Activated CD4-positive, alpha-beta T cell treated with anti-CD3 and anti-CD28 coated beads, Interleukin-2, amount 10 ng/mL, durations not matched to agents 24 days and 14 days (primary cell): ENCODE measurements around the gene TTC38. TPM values are rescaled to one million over a fixed set of nuclear protein-coding genes. Genes with fewer than 3 reads are reported as not detected.
A peak's percentile ranks its signal among the peaks of the same experiment; 100 is the strongest.

ENCODE experiments used
- DNase-seq: peaks from one replicate; pipeline ENCODE4 v3.0.0; 2022
- H3K27ac Mint-ChIP-seq: one replicate; pipeline ENCODE4 v1.8.0; 2022; ENCODE audit warnings: mild to moderate bottlenecking, mixed read lengths
- H3K27me3 Mint-ChIP-seq: one replicate; pipeline ENCODE4 v1.8.0; 2022; ENCODE audit warnings: mixed read lengths
- H3K36me3 Mint-ChIP-seq: one replicate; pipeline ENCODE4 v1.8.0; 2022; ENCODE audit warnings: low read depth, mild to moderate bottlenecking, mixed read lengths
- H3K4me1 Mint-ChIP-seq: one replicate; pipeline ENCODE4 v1.8.0; 2021; ENCODE audit warnings: mixed read lengths
- H3K4me3 Mint-ChIP-seq: one replicate; pipeline ENCODE4 v1.8.0; 2022; ENCODE audit warnings: mild to moderate bottlenecking, moderate library complexity, mixed read lengths
- H3K9me3 Mint-ChIP-seq: one replicate; pipeline ENCODE4 v1.8.0; 2021; ENCODE audit warnings: mixed read lengths
- intact Hi-C: fragments of 100-400 bp; cut with micrococcal nuclease; formaldehyde crosslinking; loops from one replicate; pipeline ENCODE4 v1.15.1; 2023
- total RNA-seq: library from RNA; stranded (reverse); gene quantifications from 2 replicates; pipeline ENCODE4 v1.2.3, GENCODE V29; 2022

The TTC38 gene
- total RNA-seq, 1 donor from 2014 or later = 20.3 TPM

DNA sequence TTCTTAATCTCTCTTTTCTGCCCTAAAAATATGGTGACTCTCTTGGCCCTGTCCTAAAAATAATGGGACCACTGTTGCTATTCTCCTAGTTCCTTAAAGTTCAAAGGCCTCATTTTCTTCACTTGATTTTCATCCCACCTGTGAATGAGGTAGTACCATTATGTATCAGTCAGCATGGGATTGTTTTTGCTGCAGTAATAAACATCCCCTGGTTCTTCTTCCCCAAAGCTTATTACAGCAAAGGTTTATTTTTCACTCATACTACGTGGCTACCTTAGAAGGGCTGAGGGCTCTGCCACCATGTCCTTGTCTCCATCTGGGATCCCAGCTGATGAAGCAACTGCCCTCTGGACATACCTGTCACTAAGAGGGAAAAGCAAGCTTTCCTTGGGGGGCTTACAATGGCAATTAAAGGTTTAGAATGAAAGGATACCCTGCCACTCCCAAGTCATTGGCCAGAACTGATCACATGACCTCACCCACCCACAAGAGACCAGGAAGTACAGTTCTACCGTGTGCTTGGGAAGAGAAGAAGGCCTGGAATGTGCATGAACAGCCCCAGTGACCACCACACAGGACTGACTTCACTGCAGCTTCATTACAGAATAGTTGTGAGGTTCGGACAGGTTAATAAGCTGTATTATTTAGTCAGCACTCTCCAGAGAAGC lies 7.8 kb downstream of the TTC38 start:
- Mint-ChIP-seq H3K27me3 (no peaks in the 10 kb centered on the region), H3K27ac (no peak overlapping the region), H3K36me3 (peaks cover 36% of the 10 kb centered on the region), H3K4me1 (no peaks in the 10 kb centered on the region), H3K9me3 (peaks cover 4% of the 10 kb centered on the region), H3K4me3 (no peak overlapping the region)
- intact Hi-C loops = no loop called here
- no peak for DNase-seq

DNA sequence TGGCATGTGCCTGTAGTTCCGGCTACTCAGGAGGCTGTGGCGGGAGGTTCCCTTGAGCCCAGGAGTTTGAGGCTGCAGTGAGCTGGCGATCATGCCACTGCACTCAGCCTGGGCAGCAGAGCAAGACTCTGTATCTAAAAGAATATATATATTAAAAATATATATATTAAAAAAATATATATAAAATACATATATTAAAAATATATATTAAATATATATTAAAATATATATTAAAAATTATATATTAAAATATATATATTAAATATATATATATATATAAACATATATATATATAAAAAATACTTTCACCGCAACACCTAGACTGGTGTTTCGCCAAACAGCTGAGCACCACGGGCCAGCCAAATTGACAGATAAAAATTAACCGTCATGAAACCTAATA lies 8.8 kb downstream of the TTC38 start:
- no peaks in the 10 kb centered on the region for H3K4me1 Mint-ChIP-seq
- no peak overlapping the region for H3K4me3 Mint-ChIP-seq
- H3K36me3 Mint-ChIP-seq = peaks cover 38% of the 10 kb centered on the region

DNA sequence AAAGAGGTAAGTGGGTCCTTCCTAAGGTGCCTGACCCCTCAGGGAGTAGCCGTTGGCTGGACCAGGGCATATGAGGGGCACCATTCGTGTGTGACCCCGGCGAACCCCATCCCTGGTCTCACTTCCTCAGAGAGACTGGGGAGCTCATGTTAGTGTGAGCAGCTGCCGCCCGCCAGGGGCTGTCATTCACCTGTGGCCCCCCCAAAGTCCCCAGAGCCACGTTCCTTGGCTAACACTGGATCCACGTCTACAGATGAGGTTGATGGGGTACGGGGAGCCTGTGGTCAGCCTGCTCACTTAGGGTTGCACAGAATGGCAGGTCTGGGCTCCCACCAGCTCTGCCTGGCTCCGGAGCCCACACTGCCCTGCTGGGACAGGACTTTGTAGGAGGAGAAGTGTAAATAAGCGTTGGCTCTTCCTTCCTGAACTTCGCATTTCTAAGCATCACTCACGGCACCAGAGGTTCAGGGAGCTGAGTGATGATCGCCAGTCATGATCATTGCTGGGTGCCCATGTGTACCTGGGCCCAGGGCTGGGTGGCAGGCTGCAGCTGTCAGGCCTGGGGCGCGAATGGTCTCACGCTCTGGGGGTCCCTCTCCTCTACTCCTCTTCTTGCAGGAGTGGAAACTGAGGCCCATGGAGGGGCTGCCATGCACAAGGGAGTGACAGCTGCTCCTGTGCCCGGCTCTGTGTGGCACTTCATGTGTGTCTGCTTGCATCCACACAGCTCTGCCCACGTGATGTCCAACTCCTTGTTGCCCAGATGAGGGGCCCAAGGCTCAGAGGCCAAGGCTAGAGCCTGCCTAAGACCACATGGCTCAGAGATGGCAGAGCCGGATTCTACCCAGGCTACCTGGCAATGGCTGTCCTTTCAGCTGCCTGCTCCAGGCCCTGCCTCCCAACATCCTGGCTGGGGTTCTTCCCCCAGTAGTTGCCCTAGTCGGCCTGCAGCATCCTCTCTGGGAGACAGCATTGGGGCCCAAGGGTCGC lies 11.1 kb downstream of the TTC38 start:
- H3K9me3 Mint-ChIP-seq = peaks cover 4% of the 10 kb centered on the region
- no peak for DNase-seq
- no peaks in the 10 kb centered on the region for H3K4me1 Mint-ChIP-seq
- H3K27ac Mint-ChIP-seq = no peak overlapping the region
- no peaks in the 10 kb centered on the region for H3K27me3 Mint-ChIP-seq
- no peak overlapping the region for H3K4me3 Mint-ChIP-seq
- intact Hi-C loops = no loop called here
- H3K36me3 Mint-ChIP-seq = peaks cover 35% of the 10 kb centered on the region

More for the DNA sequence above, 8.8 kb downstream of the TTC38 start:
- Mint-ChIP-seq H3K9me3 (peaks cover 4% of the 10 kb centered on the region), H3K27ac (no peak overlapping the region), H3K27me3 (no peaks in the 10 kb centered on the region)
- no peak for DNase-seq
- intact Hi-C loops = no loop called here

DNA sequence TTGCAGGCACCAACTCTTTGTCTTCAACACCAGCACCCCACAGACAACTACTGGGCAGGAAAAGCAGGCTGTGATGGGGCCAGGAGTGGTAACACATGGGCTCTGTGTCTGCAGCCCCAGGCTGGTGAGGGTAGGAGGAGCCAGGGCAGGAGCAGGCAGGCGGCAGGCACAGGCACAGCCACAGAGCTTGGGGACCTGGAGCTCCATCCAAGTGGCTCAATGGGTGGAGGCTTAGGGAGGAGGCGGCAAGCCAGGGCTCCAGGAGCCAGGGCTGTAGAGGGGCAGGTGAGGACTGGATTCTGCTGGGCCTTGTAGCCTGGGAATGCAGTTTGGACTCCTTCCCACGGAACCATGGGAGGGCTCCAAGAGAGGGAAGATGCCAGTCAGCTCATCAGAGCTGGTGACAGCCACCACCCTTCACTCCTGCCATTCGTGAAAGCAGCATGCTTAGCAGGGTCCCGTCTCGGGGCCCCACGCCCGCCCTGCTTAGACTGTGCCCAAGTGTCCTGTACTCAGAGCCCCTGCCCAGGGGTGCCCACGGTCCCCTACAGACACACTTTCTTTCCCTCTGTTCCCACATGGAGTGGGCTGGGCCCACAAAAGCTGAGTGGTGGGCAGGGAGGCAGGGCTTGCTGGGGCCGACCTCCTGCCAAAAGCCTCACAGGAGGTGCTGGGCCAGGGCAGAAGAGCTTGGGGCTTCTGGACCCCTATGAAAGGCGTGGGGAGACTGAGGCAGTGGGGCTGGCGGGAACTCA lies 12.4 kb downstream of the TTC38 start:
- Mint-ChIP-seq H3K36me3 (peaks cover 32% of the 10 kb centered on the region), H3K27ac (no peak overlapping the region), H3K27me3 (no peaks in the 10 kb centered on the region), H3K4me3 (no peak overlapping the region), H3K9me3 (peaks cover 4% of the 10 kb centered on the region), H3K4me1 (no peaks in the 10 kb centered on the region)
- no peak for DNase-seq
- intact Hi-C loops = no loop called here

DNA sequence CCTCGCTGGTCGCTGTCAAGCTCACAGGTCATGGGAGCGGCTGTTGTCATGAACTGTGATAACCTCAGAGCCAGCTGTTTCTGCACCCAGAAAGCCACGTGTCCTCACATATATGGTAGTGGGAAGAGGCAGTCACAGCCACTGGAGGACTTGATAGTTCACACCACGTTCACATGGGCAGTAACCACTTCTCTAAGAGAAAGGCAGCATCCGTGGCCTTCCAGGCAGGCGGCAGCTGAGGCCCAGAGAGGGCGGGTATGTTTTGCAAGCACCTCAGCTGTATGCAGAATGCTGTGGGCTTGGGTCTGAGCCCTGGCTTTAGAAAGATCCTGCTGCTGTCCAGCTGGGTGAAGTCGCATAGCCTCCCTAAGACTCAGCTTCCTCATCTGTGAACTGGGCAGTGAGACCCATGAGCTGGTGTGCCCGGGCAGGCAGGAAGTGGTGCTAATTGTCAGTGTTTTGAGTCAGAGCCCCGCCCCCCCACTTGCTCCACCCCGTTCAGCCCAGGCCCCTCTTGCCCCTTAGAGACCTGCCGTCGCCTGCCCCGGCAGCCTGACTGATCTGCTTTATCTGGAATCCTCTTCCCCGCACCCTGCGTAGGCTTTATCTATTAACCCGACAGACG lies 13.3 kb downstream of the TTC38 start:
- H3K36me3 Mint-ChIP-seq = peaks cover 29% of the 10 kb centered on the region
- H3K4me1 Mint-ChIP-seq = no peaks in the 10 kb centered on the region
- H3K4me3 Mint-ChIP-seq = no peak overlapping the region
- no peak overlapping the region for H3K27ac Mint-ChIP-seq
- no peaks in the 10 kb centered on the region for H3K9me3 Mint-ChIP-seq
- DNase-seq = no peak
- H3K27me3 Mint-ChIP-seq = no peaks in the 10 kb centered on the region
- intact Hi-C loops = no loop called here

DNA sequence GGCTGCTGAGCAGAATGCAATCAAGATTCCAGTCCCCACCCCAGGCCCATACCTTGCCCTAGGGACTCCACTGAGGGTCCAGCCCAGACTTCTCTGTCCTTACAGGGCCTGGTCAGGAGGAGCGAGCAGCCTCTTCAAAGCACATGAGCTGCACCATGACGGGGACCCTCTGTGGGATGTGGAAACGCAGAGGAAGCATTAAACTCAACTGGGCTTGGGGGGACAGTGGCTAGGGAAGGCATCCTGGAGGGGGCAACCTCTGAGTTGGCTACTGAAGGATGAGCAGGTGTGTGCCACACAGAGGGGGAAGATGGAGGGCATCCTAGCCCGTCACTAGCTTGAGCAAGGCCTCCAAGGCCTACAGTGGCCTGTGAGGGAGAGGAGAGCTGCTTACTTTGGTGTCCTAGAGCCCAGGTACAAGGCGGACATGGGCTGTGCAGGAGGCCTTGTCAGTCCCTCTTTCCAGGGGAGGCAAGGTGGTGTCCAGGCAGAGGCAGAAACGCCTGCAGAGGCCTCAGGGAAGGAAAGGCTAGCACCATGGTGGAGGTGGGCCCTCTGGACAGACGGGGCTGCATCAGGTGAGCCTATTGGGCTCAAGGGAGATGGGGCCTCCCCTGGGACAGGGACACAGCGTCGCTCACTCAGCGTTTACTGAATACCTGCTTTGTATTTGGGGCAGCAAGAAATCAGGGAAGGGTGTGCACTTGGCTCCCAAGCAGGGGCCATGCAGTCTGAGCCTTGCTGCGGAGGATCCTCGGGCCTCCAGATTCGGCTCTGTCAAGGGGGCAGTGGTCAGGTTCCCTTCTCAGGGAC lies 14.3 kb downstream of the TTC38 start:
- H3K4me1 Mint-ChIP-seq = no peaks in the 10 kb centered on the region
- intact Hi-C loops = no loop called here
- peaks cover 28% of the 10 kb centered on the region for H3K36me3 Mint-ChIP-seq
- H3K4me3 Mint-ChIP-seq = no peak overlapping the region
- DNase-seq = no peak
- no peak overlapping the region for H3K27ac Mint-ChIP-seq
- no peaks in the 10 kb centered on the region for H3K9me3 Mint-ChIP-seq
- no peaks in the 10 kb centered on the region for H3K27me3 Mint-ChIP-seq

DNA sequence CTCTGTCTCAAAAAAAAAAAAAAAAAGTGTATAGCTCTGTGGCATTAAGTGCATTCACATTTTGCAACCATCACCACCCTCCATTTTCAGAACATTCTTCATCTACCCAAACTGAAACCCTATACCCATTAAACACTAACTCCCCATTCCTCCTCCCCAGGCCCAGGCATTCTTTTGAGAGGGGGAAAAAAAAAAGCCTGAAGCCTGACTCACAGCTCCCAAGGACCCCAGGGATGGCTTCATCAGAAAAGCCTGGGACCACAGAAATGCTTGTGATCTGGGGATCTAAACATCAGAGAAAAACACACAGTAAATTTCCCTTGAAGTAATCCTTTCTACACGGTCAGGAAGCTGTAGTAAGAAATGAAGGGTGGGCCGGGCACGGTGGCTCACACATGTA lies 18.2 kb downstream of the TTC38 start:
- Mint-ChIP-seq H3K36me3 (peaks cover 34% of the 10 kb centered on the region), H3K27ac (no peak overlapping the region), H3K27me3 (no peaks in the 10 kb centered on the region), H3K9me3 (no peaks in the 10 kb centered on the region), H3K4me3 (no peak overlapping the region), H3K4me1 (peaks cover 10% of the 10 kb centered on the region)
- intact Hi-C loops = no loop called here
- no peak for DNase-seq

DNA sequence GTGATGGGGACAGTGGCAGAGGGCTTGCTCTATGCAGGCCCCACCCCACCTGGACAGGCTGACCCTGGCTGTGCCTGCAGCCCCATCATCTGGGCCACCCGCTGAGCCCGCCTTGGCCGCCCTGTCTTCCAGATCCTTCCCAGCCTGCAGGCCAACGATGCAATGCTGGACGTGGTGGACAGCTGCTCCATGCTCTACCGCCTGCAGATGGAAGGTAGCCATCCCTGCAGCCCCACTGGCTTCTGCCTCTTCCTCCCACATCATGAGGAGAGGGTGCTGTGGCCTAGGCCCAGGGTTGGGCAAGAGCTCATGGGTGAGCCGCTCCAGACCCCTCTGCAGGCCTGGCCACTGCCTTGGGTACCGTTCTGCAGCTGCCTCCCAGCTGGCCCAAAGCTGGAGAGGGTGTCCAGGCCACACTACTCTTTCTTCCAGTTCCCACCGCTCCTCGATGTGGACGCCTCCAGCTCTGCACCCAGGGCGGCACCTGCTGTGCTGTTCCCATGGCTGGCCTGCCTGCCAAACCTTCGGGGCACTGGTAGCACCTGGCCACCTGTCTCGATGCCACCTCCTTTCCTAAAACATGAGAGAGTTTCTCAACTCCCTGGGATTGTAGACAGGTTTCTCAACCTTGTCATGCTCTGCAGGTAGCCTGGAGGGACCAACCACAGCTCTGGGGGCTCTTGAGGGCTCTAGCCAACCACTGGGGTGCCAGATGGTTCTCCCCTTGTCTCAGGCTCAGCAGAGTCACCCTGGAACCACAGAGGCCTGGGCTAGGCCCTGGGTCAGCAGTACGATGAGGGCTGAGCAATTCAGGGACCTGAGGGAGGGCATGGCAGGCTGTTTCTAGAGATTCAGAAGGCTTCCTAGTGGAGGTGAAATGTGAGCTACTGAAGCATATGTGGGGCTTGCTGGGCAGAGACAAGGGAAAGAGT lies 19.4 kb downstream of the TTC38 start:
- no peaks in the 10 kb centered on the region for H3K9me3 Mint-ChIP-seq
- no peak for DNase-seq
- H3K4me1 Mint-ChIP-seq = peaks cover 10% of the 10 kb centered on the region
- peak overlapping the region; percentile 56 for H3K4me3 Mint-ChIP-seq
- intact Hi-C loops = no loop called here
- H3K27me3 Mint-ChIP-seq = no peaks in the 10 kb centered on the region
- peaks cover 37% of the 10 kb centered on the region for H3K36me3 Mint-ChIP-seq
- peak overlapping the region; percentile 51 for H3K27ac Mint-ChIP-seq

DNA sequence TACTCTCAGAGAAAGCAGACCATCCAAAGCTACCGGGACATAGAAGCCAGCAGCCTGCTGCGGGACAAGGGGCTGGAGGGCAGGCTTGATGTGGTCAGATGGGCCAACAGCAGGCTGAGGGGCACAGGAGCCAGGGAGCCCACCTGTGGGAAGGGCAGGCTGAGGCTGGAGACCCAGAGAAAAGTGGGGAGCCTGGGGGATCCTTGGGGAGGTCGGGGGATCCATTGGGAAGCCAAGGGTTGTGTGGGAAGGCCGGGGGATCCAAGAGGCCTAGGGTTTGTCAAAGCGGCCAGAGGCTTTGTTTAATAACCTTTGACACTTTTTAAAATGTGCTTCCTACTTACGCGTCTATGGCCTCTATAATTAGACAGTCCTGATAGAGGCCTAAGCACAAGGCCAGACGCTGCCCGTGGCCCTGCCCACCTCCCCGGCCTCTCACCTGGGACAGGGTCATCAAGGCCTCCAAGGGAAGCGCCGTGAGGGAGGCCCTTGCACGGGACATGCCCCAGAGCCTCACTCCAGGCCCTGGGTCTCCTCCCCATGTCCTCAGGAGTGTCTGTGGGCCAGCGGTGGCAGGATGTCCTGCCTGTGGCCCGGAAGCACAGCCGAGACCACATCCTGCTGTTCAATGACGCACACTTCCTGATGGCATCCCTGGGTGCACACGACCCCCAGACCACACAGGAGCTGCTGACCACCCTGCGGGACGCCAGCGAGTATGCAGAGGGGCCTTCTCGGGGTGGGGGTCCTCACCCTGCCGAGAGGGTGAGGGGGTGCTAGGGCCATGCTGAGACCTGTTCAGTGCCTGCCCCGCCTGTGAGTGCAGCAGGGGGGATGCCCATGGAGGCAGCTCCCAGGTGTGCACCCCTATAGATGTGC lies 20.3 kb downstream of the TTC38 start:
- Mint-ChIP-seq H3K27me3 (no peaks in the 10 kb centered on the region), H3K36me3 (peaks cover 41% of the 10 kb centered on the region), H3K27ac (peak overlapping the region; percentile 75), H3K4me3 (peak overlapping the region; percentile 56), H3K9me3 (no peaks in the 10 kb centered on the region), H3K4me1 (peaks cover 10% of the 10 kb centered on the region)
- DNase-seq = peak; percentile 80
- intact Hi-C loops = no loop called here

DNA sequence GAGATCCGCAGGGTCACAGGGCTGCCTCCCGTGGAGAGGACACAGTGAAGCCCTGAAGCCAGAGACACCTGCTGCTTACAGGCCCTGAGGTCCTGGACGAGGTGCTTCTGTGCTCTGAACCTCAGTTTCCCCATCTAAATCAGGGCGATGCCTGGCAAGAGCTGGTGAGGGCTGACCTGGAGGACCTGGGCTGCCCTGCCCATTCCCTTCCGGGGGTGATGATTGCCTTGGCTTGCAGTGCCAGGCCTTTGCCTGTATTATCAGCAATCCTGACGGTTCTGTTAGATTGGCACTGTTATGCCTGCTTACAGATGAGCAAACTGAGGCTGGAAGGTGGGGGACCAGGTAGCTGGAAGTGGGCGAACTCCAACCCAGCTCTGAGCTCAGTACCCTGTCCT lies 21.0 kb downstream of the TTC38 start:
- Mint-ChIP-seq H3K9me3 (no peaks in the 10 kb centered on the region), H3K4me3 (no peak overlapping the region), H3K4me1 (peaks cover 16% of the 10 kb centered on the region), H3K27me3 (no peaks in the 10 kb centered on the region), H3K27ac (no peak overlapping the region), H3K36me3 (peaks cover 46% of the 10 kb centered on the region)
- no peak for DNase-seq
- intact Hi-C loops = no loop called here

DNA sequence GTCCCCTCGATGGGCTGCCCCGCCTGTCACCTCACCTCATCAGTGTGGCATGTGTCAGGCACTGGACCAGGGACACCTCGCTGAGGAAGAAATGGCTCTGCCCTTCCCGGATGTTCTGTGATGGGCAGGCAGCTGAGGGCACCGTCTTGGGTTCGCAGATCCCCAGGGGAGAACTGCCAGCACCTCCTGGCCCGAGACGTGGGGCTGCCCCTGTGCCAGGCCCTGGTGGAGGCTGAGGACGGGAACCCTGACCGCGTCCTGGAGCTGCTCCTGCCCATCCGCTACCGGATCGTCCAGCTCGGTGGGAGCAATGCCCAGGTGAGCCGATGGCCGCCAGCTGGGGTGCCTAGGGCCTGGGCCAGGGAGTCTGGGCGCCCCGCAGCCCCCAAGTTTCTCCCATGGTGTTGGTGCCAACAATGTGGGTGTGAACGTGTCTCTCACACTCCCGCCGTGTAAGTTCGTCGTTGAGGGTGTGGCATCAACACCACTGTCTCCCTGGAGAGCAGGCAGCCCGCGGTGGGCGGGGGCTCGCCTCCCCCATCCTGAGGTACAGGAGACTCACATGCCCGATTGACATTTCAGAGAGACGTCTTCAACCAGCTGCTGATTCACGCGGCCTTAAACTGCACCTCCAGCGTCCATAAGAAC lies 21.6 kb downstream of the TTC38 start:
- no peak overlapping the region for H3K4me3 Mint-ChIP-seq
- intact Hi-C loops = no loop called here
- H3K9me3 Mint-ChIP-seq = no peaks in the 10 kb centered on the region
- H3K27me3 Mint-ChIP-seq = no peaks in the 10 kb centered on the region
- no peak overlapping the region for H3K27ac Mint-ChIP-seq
- peaks cover 16% of the 10 kb centered on the region for H3K4me1 Mint-ChIP-seq
- no peak for DNase-seq
- H3K36me3 Mint-ChIP-seq = peaks cover 43% of the 10 kb centered on the region
